SK-N-DZ (cell line): ENCODE results near the gene BCAR1.

Source experiments
- DNase-seq: peaks from one replicate; pipeline ENCODE4 v3.0.0-alpha.2; 2015; ENCODE audit warnings: low spot score

Gene BCAR1

DNA sequence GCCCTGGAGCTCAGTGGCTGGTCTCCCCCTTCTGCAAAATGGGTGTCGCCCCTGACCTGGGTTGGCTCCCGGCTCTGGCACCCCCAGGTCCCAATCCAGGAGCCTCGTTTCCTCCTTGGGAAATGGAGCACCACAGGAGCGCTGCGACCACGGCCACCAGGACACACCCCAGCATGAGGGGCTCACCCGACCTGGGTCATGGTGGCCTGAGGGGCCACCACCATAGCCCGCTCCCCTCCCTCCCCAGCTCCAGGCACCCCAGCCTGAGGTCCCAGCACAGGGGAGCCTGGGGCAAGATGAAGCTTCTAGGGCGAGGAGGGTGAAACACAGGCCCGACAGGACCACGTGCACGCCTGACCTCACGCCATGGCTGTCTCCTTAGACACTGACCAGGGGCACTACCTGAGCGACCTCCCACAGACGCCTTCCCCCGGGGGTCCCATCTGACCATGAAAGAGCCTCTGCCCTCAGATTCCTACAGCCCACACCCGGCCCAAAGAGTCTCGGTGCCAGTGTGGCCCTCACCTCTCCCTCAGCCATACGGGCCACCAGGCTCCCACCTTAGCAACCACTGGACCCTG is 11.8 kb downstream of the BCAR1 start:
- no peak for DNase-seq

DNA sequence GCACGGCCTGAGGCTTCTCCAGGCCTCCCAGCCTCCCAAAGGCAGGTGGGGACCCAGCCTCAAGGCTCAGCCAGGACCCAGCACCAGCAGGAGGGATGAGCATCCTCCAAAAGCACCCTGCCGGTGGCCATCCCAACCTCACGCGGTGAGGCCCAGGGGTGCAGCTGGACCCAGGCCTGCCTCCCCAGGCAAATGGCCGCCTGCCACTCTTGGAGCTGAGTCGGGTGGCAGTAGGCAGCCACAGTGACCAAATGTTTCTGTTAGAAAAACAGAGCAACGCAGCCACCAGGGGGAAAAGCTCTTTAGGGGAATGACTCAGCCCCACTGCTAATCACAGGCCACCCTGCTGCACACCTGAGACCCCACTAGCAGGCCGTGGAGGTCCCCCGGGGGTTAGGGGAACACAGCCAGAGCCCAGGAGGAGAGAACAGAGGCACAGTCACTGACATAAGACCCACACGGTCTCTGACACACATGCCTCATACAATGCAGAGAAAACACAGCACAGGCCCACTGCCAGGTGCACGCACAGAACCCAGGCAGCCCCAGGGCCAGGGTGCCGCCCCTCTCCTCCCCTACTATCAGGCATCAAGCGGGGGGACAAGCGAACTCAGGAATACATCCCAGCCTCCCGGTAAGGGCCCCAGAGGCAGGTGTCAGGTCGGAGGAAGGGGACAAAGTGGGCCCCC is 12.4 kb downstream of the BCAR1 start:
- DNase-seq, result no peak

DNA sequence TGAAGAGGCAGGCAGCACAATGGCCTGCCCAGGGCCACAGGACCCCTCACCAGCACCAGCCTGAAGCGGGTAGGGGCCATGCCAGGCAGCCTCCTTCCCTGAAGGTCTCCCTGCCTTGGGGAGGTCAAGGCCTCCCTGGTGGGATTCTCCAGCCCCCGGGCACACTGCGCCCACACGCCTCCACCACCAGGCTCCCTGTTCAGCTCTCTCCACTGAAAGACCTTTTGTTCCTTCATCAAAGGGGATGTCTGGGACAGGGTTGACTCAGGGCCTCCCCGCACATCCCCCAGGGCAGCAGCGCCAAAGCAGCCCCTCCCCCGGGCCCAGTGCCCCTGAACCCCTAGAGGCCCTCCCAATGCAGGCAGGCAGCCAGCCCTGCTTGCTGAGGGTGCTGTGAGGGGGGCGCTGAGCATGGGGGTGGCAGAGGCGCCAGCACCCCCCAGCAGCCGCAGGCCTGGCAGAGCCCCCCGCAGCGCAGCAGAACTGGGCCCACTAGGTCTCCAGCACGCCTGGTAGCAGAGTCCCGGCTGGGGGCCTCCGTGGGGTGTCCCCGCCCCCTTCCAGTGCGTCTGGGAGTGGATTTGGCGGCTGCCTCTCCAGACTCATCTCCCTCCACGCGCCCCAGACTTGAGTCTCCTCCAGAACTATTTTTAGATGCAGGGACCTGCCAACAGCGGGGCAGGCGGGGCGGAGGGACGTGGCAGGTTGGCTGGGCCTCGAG is 13.1 kb downstream of the BCAR1 start:
- DNase-seq, result no peak

DNA sequence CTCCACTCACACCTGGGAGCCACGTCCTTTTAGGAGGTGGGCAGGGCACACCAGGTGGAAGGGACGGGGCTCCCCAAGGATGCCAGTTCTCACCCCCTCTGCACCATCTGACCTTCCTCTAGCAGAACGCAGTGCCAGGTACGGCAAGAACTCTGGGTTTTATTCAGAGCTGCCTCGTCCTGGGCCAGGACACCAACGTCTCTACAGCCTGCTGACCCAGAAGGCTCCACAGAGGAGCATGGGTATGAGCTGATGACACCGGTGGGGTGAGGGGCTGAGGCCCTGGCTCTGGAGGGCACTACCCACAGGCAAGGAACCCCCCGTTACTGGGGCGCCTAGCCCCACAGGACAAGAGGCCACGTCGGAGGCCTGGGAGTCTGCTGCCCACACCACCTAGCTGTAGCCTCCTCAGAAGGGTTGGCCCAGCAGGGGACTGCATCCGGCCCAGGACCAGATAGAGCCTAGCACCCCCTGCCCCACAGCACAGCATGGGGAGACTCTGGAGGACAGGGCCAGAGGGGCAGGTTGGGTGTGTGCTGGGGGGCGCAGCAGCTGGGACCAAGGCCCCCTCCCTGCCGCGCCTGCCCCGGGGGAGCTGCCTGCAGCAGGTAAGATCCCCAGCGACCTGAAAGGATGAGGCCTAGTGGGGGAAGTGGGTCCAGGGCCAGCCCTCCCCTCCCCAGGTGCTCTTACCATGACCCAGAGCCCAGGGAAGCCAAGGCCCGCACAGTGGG is 13.9 kb downstream of the BCAR1 start:
- no peak for DNase-seq

DNA sequence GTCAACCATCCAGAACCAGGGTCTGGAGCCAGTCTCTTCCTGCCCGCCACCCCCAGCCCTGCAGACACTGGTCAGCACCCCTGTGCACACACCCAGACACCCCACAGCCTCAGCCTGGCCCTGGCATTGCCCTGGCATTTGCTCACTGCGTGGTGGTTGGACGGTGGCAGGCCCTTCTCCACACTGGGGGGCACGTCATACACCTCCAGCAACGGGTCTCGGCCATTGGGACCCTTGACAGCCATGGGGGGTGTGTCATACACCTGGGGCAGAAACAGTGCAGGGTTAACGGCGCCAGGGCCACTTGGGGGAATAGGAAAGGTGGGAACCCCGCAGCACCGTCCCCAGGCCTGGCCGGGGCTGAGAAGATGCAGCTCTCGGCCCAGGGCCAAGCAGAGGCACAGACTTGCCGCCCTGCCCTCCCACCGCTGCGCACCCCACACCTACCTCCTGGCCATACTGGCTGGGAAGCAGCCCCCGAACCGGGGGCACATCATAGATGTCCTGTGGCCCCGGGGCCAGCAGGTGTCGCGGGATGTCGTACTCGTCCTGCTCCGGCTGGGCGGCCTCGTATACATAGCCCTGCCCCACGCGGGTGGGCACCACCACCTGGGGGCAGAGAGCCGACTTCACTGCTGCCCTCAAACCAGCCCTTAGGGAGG is 14.6 kb downstream of the BCAR1 start:
- DNase-seq, result no peak

DNA sequence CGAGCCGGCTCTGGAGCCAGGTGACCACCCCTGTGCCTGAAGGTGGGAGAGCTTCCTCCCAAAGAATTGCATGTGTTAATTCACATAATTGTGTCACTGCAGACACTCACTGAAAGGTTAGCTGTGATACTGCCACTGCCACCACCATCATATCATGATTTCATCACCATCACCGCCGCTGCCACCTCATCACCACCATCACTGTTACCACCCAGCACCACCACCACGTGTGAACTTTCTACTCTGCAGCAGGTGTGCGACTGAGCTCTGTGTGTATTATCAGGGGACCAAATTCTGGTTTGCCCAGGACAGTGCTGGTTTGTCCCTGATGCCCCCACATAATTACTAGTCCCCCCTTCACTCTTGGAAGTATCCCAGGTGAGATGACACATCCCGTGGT is 15.2 kb downstream of the BCAR1 start:
- DNase-seq, result no peak

DNA sequence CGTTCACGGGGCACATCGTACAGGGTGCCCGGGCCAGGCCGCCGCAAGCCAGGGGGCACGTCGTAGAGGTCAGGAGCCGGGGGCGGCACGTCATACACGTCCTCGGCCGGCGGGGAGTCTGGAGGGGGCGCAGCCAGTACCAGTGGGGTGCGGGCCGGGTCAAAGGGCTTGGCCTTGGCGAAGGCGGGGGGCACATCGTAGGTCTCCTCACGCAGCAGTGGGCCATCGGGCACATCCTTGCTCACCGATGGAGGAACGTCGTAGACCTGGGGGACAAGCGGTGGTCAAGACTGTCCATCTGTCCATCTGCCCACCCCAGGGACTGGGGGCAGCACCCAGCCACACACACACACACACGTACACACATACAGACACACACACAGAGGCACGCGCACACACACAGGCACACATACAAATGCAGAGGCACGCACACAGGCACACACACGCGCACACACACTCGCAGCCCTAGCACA is 15.7 kb downstream of the BCAR1 start:
- no peak for DNase-seq

DNA sequence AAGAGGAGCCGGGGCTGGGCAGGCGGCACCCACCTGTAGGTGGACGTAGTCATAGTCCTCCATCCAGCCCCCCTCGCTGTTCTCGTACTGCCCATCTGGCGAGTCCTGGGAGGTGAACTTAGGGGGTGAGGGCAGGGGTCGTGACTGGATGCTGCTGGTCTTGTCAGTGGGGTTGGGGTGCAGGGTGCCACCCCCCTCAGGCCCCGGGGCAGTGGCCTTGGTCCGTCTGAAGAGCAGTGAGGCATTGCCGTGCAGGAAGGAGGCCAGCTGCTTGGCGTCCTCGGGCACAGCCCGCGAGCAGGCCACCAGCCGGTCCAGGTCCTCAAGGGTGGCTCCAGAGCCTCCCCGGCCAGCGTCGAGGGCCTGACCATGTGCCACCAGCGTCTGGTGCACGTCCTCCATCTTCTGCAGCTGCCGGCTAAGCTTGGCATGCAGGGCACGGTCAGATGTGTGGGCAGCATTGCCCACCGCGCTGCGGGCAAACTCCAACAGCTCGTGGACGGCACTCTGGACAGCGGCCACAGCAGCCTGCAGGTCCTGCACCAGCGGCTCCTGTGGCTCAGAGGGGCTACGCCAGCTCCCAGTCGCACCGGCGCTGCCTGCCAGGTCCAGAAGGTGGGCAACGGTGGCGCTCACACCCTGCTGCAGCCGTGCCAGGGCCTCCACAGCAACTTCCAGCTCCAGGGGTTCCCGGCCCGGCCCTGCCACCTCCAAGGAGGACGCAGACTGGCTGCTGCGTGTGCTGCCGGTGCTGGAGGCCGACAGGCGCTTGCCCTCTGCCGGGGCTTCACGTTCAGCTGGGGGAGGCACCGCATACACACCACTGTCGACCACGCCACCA is 16.3 kb downstream of the BCAR1 start:
- no peak for DNase-seq

DNA sequence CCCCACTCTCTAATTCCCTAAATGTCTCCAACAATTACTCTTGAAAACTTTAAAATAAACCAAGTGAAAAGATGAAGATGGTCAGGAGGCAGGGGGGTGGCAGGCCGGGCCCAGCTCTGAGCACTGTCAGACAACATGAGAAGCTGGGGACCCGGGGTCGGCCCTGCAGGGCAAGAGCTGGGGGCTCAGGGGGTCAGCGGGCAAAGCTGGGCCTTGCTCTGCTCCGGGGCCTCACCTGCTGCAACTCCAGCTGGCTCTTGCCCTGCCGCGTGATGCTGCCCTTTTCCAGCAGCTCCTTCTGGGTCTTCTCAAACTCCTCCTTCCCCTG is 17.8 kb downstream of the BCAR1 start:
- no peak for DNase-seq

DNA sequence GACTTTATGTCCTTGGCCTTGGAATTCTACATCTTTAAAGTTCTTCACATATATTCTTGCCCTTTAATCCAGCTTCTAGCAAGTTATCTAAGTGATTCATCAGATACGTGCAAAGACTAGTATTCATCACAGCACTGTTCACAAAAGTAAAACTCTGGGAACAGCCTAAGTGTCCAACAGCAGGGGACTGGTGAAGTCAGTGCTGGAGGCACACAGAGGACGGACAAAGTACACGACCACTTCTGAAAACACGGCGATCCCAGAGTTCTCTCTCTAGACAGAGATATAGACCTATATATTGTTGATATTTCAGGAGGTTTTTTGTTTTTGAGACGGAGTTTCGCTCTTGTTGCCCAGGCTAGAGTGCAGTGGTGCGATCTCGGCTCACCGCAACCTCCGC is 19.9 kb downstream of the BCAR1 start:
- no peak for DNase-seq

DNA sequence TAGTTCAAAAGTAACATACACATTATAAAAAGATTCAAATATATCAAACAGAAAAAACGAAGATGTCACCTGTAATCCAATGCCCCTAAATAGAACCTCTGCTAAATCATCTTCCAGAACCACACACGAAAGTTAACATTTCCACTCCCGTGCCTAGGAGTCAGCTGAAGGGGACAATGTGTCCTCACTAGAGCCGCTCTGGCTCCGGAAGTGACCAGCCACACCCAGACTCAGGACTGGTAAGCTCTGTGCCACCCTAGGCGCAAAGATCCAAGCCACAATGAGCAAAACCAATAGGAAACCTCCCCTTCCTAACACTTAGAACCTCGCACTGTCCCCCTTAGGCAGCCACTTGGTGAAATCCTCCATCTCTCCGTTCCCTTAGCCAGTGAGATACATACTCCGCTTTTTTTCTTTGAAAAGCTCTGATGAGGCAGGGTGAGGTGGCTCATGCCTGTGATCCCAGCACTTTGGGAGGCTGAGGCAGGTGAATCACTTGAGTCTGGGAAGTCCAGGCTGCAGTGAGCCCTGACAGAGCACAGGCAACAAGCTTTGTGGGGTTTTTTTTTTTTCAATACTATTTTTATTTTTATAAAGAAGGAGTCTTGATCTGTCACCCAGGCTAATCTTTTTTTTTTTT is 20.8 kb downstream of the BCAR1 start:
- DNase-seq, result no peak

DNA sequence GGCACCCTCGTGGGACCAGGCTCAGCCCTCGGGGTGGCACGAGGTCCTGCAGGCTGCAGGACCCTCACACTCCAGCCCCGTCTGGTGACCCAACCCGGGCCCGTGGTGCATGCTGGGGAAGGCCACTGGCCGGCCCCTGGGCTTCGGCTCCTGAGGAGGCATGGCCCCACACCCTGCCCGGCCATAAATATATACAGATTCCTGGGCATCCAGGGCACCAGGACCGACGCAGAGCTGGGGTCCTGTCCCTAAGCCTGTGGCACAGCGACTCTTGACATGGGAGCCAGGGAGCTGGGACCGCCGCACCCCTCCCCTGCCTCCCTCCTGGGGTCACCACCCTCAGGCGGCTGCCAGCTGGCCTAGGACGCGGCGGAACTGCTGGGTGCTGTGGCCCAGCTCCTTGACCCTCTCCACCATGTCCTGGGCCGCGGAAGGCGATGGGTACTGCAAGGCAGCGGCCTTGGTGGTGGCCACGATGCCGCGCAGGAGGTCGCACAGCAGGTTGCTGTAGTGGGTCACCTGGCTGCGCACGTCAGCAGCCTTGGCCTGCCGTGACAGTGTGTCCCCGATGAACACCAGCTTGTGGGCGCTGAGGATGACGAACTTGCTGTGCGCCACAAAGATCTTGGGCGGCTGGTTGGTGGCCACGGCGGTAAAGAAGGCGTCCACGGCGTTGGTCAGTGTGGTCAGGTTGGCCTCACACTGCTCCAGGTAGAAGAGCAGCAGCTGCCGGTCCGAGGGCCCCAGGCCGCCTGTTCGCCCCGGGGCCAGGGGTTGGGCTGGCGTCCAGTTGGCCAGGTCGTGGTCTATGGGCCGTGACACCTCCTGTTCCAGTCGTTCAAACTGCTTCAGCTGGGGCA is 22.0 kb downstream of the BCAR1 start:
- no peak for DNase-seq

DNA sequence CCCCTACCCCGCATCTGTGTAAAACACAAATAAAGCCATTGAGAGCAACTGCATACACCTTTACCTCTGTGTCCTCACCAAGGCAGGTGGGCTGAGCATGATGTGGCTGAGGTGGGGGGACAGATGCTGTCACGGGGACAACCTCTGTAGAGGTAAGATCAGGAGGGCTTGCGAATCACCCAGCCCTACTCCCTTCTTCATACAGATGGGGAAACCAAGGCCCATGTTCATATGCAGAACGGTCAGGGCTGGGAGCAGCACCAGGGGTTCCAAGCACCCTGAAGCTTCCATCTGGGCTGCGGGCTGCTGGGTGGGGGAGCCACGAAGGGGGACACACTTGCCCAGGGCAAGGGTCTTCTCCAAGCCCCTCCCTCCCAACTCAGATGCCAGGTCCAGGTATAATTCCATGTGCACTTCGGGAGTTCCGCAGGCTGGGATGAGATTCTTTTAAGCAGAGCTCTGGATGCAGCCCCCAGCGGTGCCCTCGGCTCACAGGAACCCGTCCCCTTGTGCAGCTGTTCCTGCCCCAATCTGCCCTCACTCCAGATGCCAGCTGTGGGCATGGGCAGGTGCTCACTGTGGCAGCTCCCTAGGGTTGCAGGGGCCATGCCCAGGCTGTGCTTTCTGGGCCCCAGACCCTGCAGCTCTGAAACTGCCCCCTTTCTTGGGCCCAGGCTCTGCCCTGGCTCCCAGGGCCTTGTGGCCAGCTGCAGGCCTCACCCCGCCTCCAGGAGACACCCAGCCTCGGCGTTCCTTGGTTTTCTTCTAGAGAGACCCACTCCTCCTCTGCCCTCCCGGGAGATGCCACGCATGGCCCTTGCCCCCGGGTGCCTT is 23.1 kb downstream of the BCAR1 start:
- no peak for DNase-seq

DNA sequence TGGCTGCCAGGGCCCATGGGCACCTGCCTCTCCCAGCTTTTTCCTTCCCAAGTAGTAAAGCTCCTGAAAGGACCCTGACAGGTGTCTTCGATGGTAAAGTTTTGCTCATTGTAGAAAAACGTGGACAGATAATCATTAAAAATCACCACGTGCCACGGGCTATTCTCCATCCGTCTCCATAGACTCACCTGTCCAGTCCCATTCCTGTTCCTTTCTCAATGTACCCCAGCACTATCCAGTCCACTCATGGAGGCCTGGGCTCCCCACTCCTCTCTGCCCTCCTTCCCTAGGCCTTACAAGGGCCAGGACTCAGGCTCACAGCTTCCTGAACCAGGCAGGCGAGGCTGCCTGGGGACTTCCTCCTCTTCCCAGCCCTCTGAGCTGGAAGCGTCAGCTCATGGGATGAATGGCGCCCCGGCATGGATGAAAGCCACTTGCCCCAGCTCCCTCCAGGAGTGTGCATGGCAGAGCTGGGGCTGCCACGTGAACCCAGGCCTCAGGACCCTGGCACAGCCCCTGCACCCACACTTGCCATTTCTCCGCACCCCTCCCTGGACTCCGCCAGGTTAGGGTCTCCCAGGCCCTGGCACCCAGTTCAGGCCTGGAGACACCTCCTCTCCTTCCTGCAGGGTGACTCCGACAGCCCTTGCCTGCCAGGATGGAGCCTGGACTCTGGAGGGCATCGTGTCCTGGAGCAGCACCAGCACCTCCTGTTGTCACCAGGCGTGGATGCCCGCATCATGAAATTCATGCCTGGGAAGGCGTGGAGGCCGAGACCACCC is 23.9 kb downstream of the BCAR1 start:
- no peak for DNase-seq

DNA sequence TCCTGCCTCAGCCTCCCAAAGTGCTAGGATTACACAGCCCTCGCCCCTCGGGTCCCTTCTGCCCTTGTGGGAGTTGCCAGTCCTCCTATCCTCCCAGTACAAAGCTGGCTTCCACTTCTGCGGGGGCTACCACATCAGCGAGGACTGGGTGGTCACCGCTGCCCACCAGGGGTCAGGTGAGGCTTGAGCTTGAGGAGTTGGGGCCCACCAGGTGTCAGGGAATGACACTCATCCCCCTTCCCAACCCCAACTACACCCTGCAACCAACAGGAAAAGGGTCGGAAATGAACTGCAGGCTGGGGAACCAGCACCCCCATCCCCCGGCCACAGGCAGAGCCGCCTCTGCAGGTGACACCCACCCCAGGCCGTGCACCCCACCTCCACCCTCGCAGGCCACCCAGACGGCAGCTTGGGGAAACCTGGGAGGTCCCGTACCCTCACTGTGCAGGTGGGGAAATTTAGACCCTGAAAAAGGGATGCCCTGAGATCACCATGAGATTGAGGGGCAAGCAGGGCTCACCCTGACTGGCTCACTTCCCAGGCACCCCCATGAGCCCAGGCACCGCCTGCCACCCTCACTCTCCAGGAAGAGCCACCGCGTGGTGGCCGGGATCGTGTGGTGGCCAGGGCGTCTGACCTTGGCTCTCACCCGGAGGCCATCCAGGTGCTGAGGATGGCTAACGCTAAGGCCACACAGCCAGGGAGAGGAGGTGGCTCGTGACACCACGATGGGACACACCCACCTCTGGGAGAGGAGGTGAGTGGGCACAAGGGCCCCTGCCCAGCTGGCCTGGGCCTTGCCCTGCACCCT is 24.7 kb downstream of the BCAR1 start:
- DNase-seq, result no peak

DNA sequence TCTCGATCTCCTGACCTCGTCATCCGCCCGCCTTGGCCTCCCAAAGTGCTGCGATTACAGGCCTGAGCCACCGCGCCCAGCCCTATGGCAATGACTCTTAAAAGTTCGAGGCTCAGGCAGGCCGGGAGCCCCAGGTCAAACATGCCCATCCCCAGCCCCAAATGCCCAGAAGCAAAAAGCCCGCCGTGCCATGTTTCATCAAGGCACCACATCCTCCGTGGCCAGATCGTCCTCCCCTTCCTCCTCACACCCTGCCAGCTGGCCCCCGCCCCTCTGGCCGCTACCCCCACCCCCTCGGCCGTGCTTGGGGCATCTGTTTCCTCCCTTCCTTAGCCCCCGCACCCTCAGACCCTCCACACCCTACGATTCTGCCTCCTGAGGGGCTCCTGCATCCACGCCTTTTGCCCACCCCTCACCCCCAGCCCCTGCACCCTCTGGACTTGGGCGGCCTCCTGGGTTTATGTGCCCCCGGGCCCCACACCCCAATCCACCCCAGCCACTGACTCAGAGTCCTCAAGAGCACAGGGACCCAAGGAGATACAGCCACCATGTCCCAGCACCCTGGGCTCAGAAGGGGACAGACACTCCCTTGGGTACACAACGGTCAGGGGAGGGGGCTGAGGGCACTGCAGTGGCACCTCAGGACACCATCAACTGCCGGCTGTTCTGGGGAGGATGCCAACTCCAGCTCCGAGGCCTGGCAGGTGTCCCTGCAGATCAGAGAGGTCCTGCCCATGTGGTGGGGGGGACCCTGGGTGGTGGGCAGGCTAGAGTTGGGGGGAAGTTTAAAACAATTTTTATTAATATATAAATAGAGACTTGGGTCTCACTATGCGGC is 25.5 kb downstream of the BCAR1 start:
- no peak for DNase-seq
